OCI-LY3 (cell line): ENCODE results near the gene NOC2L.

Source experiments
- EZH2phosphoT487 ChIP-seq: fragments of 200-600 bp; shearing (Covaris generic); IDR thresholded peaks from 2 replicates; pipeline ENCODE4 v1.6.1; 2018; ENCODE audit warnings: antibody characterized with exemption, mixed run types, low read depth
- TF ChIP-seq, protein P1 (sequence below): fragments of 200-600, 300-600 bp; sonication (generic); IDR thresholded peaks from 2 replicates; pipeline ENCODE4 v1.5.1; 2014; ENCODE audit warnings: antibody characterized with exemption, low read length, low read depth

DNA sequence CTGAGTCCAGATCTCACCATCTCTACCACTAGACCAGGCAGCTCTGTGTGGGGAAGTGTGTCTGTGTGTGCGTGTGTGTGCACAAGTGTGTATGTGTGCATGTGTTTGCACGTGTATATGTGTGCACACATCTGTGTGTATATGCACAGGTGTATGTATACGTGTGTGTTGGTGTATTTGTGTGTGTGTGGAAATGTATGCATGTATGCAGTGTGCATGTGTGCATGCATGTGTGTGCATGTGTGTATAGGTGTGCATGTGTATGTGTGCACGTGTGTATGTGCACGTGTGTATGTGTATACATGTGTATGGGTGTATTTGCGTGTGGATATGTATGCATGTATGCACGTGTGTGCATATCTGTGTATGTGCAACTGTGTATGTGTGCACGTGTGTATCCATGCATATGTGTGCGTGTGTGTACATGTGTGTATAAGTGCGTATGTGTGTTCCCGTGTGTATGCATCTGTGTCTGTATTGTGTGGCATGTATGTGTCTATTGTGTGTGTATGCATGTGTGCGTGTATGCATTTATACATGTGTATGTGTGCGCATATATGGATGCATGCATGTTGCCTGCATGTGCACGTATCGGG is 10.3 kb upstream of the NOC2L start:
- TF ChIP-seq, protein P1, sequence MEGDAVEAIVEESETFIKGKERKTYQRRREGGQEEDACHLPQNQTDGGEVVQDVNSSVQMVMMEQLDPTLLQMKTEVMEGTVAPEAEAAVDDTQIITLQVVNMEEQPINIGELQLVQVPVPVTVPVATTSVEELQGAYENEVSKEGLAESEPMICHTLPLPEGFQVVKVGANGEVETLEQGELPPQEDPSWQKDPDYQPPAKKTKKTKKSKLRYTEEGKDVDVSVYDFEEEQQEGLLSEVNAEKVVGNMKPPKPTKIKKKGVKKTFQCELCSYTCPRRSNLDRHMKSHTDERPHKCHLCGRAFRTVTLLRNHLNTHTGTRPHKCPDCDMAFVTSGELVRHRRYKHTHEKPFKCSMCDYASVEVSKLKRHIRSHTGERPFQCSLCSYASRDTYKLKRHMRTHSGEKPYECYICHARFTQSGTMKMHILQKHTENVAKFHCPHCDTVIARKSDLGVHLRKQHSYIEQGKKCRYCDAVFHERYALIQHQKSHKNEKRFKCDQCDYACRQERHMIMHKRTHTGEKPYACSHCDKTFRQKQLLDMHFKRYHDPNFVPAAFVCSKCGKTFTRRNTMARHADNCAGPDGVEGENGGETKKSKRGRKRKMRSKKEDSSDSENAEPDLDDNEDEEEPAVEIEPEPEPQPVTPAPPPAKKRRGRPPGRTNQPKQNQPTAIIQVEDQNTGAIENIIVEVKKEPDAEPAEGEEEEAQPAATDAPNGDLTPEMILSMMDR, result no peak
- no peak for TF ChIP-seq EZH2phosphoT487
